HepG2 (cell line): Measurements from ENCODE around the gene QPCT. TPM values are rescaled to one million over a fixed set of nuclear protein-coding genes. Genes with fewer than 3 reads are reported as not detected.

Experiments
- CENPT ChIP-seq: sonication (generic); formaldehyde crosslinking; IDR thresholded peaks from 2 replicates; pipeline ENCODE4 v1.8.0; 2022; ENCODE audit warnings: low read depth, mild to moderate bottlenecking, moderate library complexity, missing genetic modification reagents
- HNRNPK ChIP-seq: fragments of 200-400 bp; formaldehyde crosslinking; IDR thresholded peaks from 2 replicates; pipeline ENCODE4 v1.6.1; 2018; ENCODE audit warnings: low read length, low read depth, moderate library complexity, mild to moderate bottlenecking; ENCODE audit not compliant: poor library complexity, severe bottlenecking
- PCBP2 ChIP-seq: fragments of 200-400 bp; formaldehyde crosslinking; optimal IDR thresholded peaks from 2 replicates; pipeline ENCODE3; 2018; ENCODE audit warnings: low read length, low read depth; ENCODE audit not compliant: poor library complexity, severe bottlenecking
- SMARCC2 ChIP-seq: fragments of 450-650 bp; IDR thresholded peaks from 2 replicates; pipeline ENCODE4 v1.6.1; 2017; ENCODE audit warnings: antibody characterized with exemption, mild to moderate bottlenecking
- SOX13 ChIP-seq, 3 experiments: fragments of 450-650 bp in 1 of 3; sonication (generic) in 1 of 3; formaldehyde crosslinking in 1 of 3; IDR thresholded peaks in 2 of 3; conservative IDR thresholded peaks in 1 of 3; 2 replicates each; pipeline versions ENCODE4 v1.5.0 to v1.6.1; 2016 to 2020; ENCODE audit warnings: antibody characterized with exemption in 1 of 3, mild to moderate bottlenecking in 1 of 3, missing compliant biosample characterization in 1 of 3, missing genetic modification reagents in 1 of 3, moderate library complexity in 1 of 3
- SP5 ChIP-seq: IDR thresholded peaks from 2 replicates; pipeline ENCODE4 v1.6.1; 2016; ENCODE audit warnings: low read depth, borderline replicate concordance
- SRY ChIP-seq: sonication (generic); formaldehyde crosslinking; IDR thresholded peaks from 2 replicates; pipeline ENCODE4 v1.8.0; 2022; ENCODE audit warnings: mild to moderate bottlenecking, missing genetic modification reagents
- TEAD3 ChIP-seq: optimal IDR thresholded peaks from 2 replicates; pipeline ENCODE3; 2016; ENCODE audit warnings: borderline replicate concordance
- TOPORS ChIP-seq: sonication (generic); formaldehyde crosslinking; IDR thresholded peaks from 2 replicates; pipeline ENCODE4 v1.8.0; 2023; ENCODE audit warnings: mild to moderate bottlenecking, missing genetic modification reagents
- ZNF180 ChIP-seq: sonication (generic); formaldehyde crosslinking; IDR thresholded peaks from 2 replicates; pipeline ENCODE4 v1.4.0; 2020; ENCODE audit warnings: low read depth, missing genetic modification reagents, borderline replicate concordance
- ZNF20 ChIP-seq: sonication (generic); formaldehyde crosslinking; IDR thresholded peaks from 2 replicates; pipeline ENCODE4 v1.4.0; 2020; ENCODE audit warnings: mild to moderate bottlenecking, moderate library complexity, missing genetic modification reagents
- ZNF33A ChIP-seq: sonication (generic); formaldehyde crosslinking; IDR thresholded peaks from 2 replicates; pipeline ENCODE4 v1.5.1; 2020; ENCODE audit warnings: missing genetic modification reagents, mild to moderate bottlenecking, moderate library complexity, borderline replicate concordance
- ZNF614 ChIP-seq: IDR thresholded peaks from 2 replicates; pipeline ENCODE4 v1.6.1; 2018; ENCODE audit warnings: missing biosample characterization, missing genetic modification reagents, inconsistent platforms, borderline replicate concordance
- ZNF709 ChIP-seq: sonication (generic); formaldehyde crosslinking; IDR thresholded peaks from 2 replicates; pipeline ENCODE4 v1.5.0; 2020; ENCODE audit warnings: mild to moderate bottlenecking, missing genetic modification reagents
- ZSCAN29 ChIP-seq: sonication (generic); formaldehyde crosslinking; conservative IDR thresholded peaks from 2 replicates; pipeline ENCODE4 v1.4.0; 2020; ENCODE audit warnings: mild to moderate bottlenecking, missing genetic modification reagents
- polyA plus RNA-seq, 8 experiments: library from polyadenylated mRNA; depleted of rRNA in 3 of 8; stranded (reverse) in 7 of 8; unstranded in 1 of 8; fragments of >200 nt; fragmentation: Illumina TruSeq in 4 of 8; extraction: Trizol in 4 of 8; gene quantifications; 2 replicates each; pipeline versions ENCODE4 v1.2.1 to v1.2.3, GENCODE V29; 2011 to 2016; ENCODE audit warnings: low read depth in 4 of 8, missing spikeins in 1 of 8, mixed read lengths in 1 of 8; ENCODE audit not compliant: insufficient read depth in 1 of 8
- total RNA-seq, 5 experiments: library from RNA; depleted of rRNA; stranded (reverse); fragments of >200 nt; fragmentation: Illumina TruSeq; extraction: Trizol; gene quantifications; 2 replicates each; pipeline ENCODE4 v1.2.3, GENCODE V29; 2016; ENCODE audit warnings: low read depth in 1 of 5
- TF ChIP-seq, protein P1 (sequence below): sonication (generic); formaldehyde crosslinking; IDR thresholded peaks from 2 replicates; pipeline ENCODE4 v1.4.0; 2020; ENCODE audit warnings: missing genetic modification reagents
- TF ChIP-seq, protein P2 (sequence below): sonication (generic); formaldehyde crosslinking; IDR thresholded peaks from 2 replicates; pipeline ENCODE4 v1.5.0; 2020; ENCODE audit warnings: missing genetic modification reagents
- TF ChIP-seq, protein P3 (sequence below): sonication (generic); formaldehyde crosslinking; IDR thresholded peaks from 2 replicates; pipeline ENCODE4 v1.9.0; 2021; ENCODE audit warnings: missing genetic modification reagents, borderline replicate concordance
- TF ChIP-seq, protein P4 (sequence below): sonication (generic); formaldehyde crosslinking; conservative IDR thresholded peaks from 2 replicates; pipeline ENCODE4 v1.4.0; 2020; ENCODE audit warnings: missing genetic modification reagents

Gene QPCT
- total and polyA plus RNA-seq, 2 of the 13 experiments (the other 11 are each of a cell fraction or from before 2014, with no cell fraction given): 0.77 to 1.2 TPM

DNA sequence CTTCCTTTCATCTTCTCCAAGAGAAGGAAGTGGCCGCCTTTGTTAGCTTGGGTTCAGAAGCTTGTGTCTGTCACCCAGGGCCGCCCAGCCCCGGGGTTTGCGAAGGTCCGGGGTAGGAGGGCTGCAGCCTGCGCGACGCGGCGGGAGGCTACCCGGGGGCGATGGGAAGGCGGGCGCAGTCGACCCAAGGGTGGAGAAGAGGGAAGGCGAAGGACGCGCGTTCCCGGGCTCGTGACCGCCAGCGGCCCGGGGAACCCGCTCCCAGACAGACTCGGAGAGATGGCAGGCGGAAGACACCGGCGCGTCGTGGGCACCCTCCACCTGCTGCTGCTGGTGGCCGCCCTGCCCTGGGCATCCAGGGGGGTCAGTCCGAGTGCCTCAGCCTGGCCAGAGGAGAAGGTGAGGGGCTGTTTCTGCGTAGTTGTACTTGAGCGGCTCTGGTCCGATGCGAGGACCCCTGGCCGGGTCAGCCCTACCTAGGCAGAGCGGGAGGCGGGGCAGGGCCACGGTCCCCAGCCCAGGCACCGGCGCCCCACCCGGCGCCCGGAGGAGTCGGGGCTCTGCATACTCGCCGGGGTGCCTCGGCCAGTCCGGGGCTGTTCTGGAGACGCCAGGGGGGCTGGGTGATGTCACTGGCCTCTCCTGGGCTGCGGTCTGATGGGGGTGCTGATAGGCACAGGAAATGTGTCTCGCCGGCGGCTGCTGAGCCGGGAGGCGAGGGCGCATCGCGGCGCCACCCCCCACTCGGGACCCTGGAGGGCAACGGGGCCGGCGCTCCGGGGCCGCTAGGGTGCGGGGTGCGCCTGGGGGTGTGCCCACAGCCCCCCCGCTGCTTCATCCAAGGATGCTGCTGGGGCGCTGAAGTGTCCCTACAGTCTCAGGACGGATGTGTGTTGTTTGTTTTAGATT lies at the start of gene QPCT (continued):
- TF ChIP-seq ZNF20 (CRISPR knock-in tag) (no peak), ZNF180 (CRISPR knock-in tag) (no peak), TOPORS (CRISPR knock-in tag) (no peak), ZSCAN29 (CRISPR knock-in tag) (no peak), SRY (CRISPR knock-in tag) (no peak), SOX13 (IDR thresholded peaks at IDR 0.05) (no peak), SOX13 (CRISPR knock-in tag; conservative IDR thresholded peaks at IDR 0.05 in 1 of 2, IDR thresholded peaks at IDR 0.05 in 1 of 2) (no peak), ZNF614 (CRISPR knock-in tag) (no peak), HNRNPK (no peak), ZNF33A (no peak), ZNF709 (CRISPR knock-in tag) (no peak), CENPT (CRISPR knock-in tag) (no peak), SMARCC2 (no peak), SP5 (CRISPR knock-in tag) (no peak), PCBP2 (no peak), TEAD3 (no peak)
- TF ChIP-seq, protein P1, sequence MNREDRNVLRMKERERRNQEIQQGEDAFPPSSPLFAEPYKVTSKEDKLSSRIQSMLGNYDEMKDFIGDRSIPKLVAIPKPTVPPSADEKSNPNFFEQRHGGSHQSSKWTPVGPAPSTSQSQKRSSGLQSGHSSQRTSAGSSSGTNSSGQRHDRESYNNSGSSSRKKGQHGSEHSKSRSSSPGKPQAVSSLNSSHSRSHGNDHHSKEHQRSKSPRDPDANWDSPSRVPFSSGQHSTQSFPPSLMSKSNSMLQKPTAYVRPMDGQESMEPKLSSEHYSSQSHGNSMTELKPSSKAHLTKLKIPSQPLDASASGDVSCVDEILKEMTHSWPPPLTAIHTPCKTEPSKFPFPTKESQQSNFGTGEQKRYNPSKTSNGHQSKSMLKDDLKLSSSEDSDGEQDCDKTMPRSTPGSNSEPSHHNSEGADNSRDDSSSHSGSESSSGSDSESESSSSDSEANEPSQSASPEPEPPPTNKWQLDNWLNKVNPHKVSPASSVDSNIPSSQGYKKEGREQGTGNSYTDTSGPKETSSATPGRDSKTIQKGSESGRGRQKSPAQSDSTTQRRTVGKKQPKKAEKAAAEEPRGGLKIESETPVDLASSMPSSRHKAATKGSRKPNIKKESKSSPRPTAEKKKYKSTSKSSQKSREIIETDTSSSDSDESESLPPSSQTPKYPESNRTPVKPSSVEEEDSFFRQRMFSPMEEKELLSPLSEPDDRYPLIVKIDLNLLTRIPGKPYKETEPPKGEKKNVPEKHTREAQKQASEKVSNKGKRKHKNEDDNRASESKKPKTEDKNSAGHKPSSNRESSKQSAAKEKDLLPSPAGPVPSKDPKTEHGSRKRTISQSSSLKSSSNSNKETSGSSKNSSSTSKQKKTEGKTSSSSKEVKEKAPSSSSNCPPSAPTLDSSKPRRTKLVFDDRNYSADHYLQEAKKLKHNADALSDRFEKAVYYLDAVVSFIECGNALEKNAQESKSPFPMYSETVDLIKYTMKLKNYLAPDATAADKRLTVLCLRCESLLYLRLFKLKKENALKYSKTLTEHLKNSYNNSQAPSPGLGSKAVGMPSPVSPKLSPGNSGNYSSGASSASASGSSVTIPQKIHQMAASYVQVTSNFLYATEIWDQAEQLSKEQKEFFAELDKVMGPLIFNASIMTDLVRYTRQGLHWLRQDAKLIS (CRISPR knock-in tag): no peak
- TF ChIP-seq, protein P2, sequence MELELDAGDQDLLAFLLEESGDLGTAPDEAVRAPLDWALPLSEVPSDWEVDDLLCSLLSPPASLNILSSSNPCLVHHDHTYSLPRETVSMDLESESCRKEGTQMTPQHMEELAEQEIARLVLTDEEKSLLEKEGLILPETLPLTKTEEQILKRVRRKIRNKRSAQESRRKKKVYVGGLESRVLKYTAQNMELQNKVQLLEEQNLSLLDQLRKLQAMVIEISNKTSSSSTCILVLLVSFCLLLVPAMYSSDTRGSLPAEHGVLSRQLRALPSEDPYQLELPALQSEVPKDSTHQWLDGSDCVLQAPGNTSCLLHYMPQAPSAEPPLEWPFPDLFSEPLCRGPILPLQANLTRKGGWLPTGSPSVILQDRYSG (CRISPR knock-in tag): no peak
- TF ChIP-seq, protein P3, sequence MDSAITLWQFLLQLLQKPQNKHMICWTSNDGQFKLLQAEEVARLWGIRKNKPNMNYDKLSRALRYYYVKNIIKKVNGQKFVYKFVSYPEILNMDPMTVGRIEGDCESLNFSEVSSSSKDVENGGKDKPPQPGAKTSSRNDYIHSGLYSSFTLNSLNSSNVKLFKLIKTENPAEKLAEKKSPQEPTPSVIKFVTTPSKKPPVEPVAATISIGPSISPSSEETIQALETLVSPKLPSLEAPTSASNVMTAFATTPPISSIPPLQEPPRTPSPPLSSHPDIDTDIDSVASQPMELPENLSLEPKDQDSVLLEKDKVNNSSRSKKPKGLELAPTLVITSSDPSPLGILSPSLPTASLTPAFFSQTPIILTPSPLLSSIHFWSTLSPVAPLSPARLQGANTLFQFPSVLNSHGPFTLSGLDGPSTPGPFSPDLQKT (CRISPR knock-in tag): no peak
- TF ChIP-seq, protein P4, sequence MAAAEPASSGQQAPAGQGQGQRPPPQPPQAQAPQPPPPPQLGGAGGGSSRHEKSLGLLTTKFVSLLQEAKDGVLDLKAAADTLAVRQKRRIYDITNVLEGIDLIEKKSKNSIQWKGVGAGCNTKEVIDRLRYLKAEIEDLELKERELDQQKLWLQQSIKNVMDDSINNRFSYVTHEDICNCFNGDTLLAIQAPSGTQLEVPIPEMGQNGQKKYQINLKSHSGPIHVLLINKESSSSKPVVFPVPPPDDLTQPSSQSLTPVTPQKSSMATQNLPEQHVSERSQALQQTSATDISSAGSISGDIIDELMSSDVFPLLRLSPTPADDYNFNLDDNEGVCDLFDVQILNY (CRISPR knock-in tag): no peak
